Measurements from ENCODE around the gene FZD8. TPM values are rescaled to one million over a fixed set of nuclear protein-coding genes. Genes with fewer than 3 reads are reported as not detected.

FZD8 gene
- total RNA-seq, 2 donors from 2014 or later: 4.7 to 12.9 TPM

GRCh38 chr10:35594115-35595079, 47.7 kb downstream of the FZD8 start:
- DNase-seq (no peak), ATAC-seq (no peak)
- Histone ChIP-seq H3K27ac (no peak overlapping the region), H3K36me3 (replicated peaks in 1 of 2; ENCODE audit: insufficient read depth in 1 of 2, low read depth in 2 of 2) (no peaks in the 10 kb centered on the region), H3K27me3 (no peaks in the 10 kb centered on the region), H3K9me3 (no peaks in the 10 kb centered on the region), H3K4me3 (no peak overlapping the region), H3K4me1 (no peaks in the 10 kb centered on the region)
- TF ChIP-seq POLR2A (IDR thresholded peaks at IDR 0.05) (no peak), CTCF (IDR thresholded peaks at IDR 0.05) (no peak)
- 50 to 59% methylated on average over 14 of the region's 14 CpGs for WGBS, 2 donors
- intact Hi-C loops (cut with DNase I): no loop called here

GRCh38 chr10:35592441-35592840, 49.7 kb downstream of the FZD8 start:
- H3K4me1 ChIP-seq: no peaks in the 10 kb centered on the region
- DNase-seq (no peak), ATAC-seq (no peak)
- H3K4me3 ChIP-seq: no peak overlapping the region
- no peaks in the 10 kb centered on the region for H3K36me3 ChIP-seq (replicated peaks in 1 of 2; ENCODE audit: insufficient read depth in 1 of 2, low read depth in 2 of 2)
- H3K27ac ChIP-seq: no peak overlapping the region
- H3K27me3 ChIP-seq: no peaks in the 10 kb centered on the region
- WGBS, 2 donors: 77 to 84% methylated on average over 4 of the region's 4 CpGs
- intact Hi-C loops (cut with DNase I): no loop called here
- H3K9me3 ChIP-seq: no peaks in the 10 kb centered on the region
- TF ChIP-seq CTCF (IDR thresholded peaks at IDR 0.05): no peak
- no peak for TF ChIP-seq POLR2A (IDR thresholded peaks at IDR 0.05)

- Histone ChIP-seq H3K4me3 (no peak overlapping the region), H3K27ac (no peak overlapping the region), H3K36me3 (replicated peaks in 1 of 2; ENCODE audit: insufficient read depth in 1 of 2, low read depth in 2 of 2) (no peaks in the 10 kb centered on the region), H3K4me1 (no peaks in the 10 kb centered on the region), H3K27me3 (no peaks in the 10 kb centered on the region), H3K9me3 (no peaks in the 10 kb centered on the region)
- ATAC-seq: no peak
- no peak for TF ChIP-seq POLR2A (IDR thresholded peaks at IDR 0.05)
- no peak for TF ChIP-seq CTCF (IDR thresholded peaks at IDR 0.05)
- no peak for DNase-seq
- intact Hi-C loops (cut with DNase I): no loop called here
Observed at GRCh38 chr10:35588836-35589235, 53.3 kb downstream of the FZD8 start.

Other genes with a start within 250 kb of the FZD8 start
- gene GJD4, start 37.0 kb downstream of the FZD8 start, total RNA-seq: not detected

Data from body of pancreas (tissue), 4 donors.